HG03575 (cell line): ENCODE measurements around the gene FKBP14.
A peak's percentile ranks its signal among the peaks of the same experiment; 100 is the strongest.

Experiments used
- ATAC-seq: cut with Tn5 transposase; IDR thresholded peaks from one replicate; pipeline ENCODE4 v1.9.1; 2021; ENCODE audit not compliant: unreplicated experiment, insufficient number of reproducible peaks, low FRiP score; ENCODE audit errors: extremely low read depth

The FKBP14 gene, protein sequence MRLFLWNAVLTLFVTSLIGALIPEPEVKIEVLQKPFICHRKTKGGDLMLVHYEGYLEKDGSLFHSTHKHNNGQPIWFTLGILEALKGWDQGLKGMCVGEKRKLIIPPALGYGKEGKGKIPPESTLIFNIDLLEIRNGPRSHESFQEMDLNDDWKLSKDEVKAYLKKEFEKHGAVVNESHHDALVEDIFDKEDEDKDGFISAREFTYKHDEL

DNA sequence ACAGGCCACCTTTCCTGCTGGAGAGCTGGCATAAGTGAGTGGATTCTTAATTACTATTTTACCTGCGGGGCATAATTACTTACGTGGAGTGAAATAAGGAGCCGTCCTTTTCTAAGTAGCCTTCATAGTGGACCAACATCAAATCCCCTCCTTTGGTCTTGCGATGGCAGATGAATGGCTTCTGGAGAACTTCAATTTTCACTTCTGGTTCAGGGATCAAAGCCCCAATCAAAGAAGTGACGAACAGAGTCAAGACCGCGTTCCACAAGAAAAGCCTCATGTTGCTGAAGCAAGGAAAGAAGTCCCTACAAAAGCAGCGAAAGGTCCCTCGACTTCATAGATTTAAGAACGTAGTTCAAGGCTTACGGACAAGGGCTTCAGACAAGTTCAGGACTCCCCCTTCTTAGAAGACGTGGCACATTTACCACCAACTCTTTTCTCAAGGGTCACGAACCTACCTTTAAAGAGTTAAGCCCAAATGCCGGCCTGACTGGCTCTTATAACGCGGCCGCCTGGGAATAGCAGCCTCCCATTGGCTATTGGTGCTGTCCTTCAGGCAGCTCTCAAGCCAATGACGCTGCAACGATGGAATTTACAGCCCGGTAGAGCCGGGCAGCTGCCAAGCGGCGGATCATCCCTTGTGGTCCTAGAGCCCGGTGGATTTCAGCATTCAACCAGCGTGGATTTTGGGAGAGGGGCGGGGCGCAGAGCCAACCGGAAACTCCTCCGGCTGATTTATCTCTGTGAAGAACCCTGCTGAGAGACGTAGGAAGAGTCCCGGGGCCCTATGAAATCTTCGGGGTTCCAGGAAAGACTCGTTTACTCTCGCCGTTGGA is at the start of gene FKBP14:
TSS of gene FKBP14 (minus strand) at position 474 of the 836 bp plus-strand sequence. CDS start at position 280, 194 bp downstream.
- ATAC-seq, result peak; percentile 55

DNA sequence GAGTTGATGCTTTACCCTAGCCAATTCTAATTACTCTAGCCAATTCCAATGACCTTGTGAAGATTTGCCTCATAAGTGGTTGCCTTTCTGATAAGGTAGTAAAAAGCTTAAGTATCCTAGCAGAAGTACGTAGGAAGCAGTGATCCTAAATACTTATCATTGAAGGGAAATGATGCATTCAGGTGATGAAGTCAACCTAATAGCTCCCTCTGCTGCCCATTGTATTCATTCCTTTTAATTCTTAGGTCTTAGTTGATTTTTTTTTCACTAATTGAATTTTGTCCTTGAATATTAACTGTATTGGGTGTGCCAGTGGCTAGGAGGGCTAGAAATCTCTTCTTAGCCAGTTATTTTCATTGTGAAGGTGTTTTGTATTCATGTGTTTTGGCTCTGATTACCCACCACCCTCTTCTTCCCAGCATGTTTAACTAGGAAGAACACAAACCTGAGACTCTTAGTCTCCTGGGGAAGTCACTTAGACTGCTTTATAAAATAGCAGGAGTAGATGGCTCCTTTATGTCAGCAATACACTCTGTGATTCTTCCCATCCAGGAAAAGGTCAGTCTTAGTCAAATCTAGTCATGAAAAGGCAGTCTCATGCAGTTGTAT is 48.0 kb upstream of the FKBP14 start:
- no peak for ATAC-seq

DNA sequence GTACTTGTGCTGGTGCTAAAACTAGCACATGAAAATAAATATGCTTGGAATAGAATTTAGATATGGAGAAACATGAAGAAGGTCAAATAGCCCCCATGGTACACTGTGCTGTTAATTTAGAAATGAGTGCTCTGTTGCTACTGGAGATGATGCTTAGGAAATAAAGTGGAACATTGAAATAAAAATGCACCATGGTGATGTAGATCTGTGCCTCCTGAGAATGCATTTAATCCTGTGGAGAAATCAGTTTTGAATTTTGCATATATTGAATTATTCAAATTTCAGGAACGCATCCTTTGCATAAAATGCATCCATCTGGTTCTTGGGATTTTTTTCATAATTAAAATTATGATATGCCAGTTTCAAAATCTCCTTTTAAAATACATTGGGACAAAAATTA is 46.2 kb upstream of the FKBP14 start:
- no peak for ATAC-seq

DNA sequence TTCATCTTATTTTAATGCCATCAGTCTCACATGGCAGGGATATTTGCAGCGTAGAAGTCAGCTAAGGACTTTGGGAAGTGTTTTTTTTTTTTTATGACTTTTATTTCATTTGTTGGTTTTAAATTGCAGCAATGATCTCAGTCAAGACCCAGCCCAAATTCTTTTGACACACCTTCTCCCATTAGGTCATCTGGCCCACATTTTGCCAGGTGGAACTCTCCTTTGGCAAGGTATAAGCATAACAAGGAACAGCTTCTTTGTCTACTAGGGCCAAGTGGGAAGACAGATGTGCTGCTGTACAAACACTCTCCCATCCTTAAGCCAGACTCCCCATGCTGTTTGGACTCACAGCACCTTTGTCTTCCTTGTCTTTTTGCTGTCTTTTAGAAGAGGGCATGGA is 43.5 kb upstream of the FKBP14 start:
- ATAC-seq, result no peak

DNA sequence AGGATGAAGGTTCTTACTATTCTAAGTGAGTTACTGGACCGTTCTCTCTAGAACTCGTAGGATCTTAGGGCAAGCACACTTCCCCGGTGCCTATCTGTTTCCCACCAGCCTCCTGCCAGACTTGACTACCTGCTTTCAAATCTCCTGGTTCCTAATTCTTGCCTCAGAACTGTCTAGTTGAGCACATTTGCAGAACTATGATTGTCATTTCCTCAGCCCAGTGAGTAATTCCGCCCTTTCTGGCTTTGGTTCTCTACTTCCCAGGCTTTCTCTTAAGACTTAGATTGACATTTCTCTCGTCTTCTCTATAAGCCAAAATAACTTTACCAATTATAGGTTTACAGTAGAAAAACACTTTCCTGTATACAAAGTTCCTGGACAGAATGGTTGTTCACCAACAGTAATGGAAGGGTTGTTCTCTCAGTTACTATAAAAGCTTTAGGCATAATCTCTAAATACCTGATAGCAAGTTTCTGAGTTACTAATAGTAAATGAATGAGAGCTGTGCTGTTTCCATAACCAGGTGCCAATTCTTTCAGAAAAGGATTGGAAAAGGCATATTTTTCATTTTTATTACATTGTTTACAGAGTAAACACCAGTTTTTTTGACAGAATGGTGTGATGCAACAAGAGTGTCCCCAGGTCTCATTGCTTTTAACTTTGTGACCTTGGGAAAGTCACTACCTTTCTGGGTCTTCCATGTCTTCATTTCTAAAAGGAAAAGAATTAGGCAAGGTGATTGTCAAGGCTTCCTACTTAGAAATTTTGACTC is 42.8 kb upstream of the FKBP14 start:
- ATAC-seq, result no peak

DNA sequence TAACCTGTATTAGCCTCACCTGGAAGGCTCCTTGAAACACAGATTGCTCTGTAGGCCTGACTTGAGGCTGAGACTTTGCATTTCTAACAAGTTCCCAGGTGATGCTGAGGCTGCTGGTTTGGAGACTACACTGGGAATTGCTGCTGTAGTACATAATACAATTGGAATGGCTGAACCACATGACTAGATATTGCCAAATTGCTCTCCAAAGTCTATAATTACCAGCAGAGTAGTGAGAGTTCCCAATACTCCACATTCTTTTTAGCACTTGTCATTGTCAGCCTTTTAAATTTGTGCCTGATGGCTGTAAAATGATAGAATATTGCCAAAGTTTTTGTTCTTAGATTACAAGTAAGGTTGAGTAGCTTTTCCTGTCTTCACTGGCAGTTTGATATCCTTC is 41.6 kb upstream of the FKBP14 start:
- ATAC-seq, result no peak

DNA sequence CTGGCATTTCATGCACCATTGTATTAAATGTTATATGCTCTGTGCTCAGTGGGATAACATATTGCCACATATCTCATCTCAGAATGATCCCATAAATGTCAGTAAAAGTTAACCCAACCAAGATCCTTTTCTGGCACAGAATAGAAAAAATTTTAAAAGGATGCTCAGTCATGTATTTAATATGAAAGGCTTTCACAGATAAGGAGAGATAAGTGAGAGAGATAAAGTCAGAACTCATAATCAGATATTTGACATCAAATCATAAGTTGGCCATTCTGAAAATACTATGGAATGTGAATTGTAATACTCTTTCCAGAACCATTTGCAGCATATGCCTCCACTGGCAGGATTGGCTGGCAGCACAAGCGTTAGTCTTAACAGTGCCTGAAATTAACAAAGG is 40.2 kb upstream of the FKBP14 start:
- ATAC-seq, result no peak

DNA sequence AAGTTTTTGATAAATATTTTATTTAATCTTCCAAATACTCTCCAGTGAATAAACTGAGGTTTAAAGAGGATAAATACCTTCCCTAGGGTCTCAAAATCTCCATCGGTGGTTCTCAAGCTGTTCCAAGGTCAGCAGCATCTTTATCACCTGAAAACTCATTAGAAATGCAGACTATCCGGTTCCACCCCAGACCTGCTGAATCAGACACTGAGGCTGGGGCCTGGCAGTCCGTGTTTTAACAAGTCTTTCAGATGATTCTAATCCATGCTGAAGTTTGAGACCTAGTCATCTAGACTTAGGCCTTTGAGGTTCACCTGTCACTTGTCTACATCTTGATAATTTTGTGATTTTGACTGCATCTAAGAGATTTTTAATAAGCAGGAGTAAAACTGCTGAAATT is 39.2 kb upstream of the FKBP14 start:
- no peak for ATAC-seq

DNA sequence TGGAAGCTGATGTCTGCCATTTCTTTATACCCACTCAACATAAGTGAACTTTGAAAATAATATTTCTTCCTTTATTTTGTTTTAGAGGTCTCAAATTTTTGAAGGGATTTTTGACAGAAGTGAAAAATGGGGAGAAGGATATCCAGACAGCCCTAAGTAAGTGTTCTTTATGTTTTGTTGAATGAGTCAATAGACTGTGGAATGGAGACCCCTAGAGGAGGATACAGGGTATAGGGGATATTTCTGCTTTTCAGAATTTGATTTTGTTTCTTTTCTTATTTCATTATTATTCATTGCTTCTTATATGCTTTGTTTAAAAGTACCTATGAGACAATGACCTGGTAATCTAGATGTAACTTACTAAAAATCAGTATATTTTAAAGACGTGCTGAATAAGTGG is 36.1 kb upstream of the FKBP14 start:
- no peak for ATAC-seq

DNA sequence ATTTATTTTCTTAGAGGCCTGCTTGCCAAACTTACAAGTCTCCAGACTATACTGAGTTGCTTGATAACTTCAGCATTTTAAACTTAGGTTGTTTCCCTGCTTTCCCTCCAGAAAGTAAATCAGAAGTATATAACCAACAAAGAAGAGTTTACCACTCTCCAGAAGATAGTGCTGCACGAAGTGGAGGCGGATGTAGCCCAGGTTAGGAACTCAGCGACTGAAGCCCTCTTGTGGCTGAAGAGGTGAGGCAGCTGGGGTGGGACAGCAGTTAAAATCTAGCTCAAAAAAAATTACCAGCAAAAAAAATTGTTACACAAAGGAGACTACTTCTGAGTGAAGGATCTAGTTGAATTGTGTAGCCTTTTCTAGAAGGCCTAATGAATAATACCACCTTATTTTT is 35.3 kb upstream of the FKBP14 start:
- ATAC-seq, result peak; percentile 69

DNA sequence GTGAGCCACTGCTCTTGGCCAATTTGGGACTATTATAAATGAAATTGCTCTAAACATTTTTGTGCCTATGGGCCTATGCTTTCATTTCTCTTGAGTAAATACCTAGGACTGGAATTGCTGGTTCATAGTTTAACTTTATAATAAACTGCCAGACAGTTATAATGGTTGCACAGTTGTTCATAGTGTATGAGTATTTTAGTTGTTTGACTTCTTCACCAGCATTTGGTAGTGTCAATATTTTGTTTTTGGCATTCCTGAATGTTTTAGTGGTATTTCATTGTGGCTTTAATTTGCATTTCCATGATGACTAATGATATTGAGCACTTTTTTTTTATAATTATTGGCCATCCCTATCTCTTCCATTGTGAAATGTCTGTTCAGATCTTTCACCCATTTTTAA is 31.2 kb upstream of the FKBP14 start:
- no peak for ATAC-seq

DNA sequence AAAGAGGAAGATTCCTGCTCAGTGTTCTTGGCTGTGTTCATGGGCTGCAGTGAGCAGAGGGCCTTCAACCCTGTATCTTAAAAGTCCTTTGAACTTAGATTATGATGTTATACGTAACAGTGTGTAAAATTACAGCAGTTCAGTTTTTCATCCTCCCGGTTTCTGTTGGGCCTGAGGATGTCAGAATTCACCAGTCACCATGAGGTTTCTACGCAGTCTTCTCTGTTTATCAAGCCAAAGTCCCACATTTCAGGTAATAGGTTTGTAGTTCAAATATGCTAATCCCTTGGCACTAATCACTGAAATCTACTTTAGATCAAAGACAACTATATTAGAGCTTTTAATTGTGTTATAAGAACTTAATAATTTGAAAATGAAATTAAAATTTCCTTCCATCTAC is 26.6 kb upstream of the FKBP14 start:
- no peak for ATAC-seq

DNA sequence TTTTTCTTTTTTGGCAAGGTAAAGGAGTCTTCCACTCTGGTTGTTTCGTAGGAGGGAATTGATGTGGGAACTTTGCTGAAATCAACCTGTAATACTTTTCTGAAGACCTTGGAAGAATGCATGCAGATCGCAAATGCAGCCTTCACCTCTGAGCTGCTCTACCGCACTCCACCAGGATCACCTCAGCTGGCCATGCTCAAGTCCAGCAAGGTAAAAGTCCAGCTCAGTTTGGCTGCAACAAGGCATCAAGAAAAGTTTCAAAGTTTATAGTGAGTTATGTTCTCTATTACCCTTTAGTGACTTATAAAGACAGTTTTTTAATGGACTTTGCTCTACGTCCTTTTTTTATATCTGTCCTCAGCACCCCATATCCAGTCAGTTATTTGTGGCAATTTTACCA is 22.7 kb upstream of the FKBP14 start:
- no peak for ATAC-seq

DNA sequence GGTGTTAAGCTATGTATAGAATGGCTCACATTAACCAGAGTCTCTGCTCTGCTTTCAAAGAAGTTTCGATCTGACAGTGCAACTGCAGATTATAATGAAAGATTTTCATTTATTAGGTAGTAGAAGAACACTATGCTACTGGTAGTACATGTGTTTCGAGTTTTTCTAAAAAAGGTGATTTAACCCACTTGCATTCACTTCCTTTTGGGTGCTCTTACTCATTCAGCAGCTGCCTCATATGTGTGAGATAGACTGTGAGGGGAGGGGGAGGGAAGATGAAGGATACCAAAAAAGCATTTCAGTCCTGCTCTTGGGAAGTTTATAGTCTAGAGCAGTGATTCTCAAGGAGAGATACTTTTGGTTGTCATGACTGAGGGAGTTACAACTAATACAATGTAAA is 22.1 kb upstream of the FKBP14 start:
- ATAC-seq, result no peak

DNA sequence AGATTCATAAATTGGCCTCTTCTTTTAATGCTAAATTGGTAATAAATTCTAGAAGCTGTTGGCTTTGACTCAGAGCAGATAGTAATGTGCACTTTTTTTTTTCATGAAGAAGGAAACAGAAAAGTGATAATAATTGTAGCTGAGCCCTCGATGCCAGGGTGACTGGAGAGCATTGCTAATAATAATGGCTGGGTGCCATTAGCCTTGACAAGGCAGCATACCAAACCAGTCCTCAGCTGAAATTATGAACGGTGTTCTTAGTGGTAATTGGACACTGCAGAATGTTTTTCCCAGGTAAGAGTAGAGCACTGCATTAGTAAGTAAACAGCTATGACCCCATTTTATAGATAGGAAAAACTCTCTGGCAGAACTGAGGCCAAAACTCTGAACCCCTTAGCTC is 20.6 kb upstream of the FKBP14 start:
- ATAC-seq, result no peak

DNA sequence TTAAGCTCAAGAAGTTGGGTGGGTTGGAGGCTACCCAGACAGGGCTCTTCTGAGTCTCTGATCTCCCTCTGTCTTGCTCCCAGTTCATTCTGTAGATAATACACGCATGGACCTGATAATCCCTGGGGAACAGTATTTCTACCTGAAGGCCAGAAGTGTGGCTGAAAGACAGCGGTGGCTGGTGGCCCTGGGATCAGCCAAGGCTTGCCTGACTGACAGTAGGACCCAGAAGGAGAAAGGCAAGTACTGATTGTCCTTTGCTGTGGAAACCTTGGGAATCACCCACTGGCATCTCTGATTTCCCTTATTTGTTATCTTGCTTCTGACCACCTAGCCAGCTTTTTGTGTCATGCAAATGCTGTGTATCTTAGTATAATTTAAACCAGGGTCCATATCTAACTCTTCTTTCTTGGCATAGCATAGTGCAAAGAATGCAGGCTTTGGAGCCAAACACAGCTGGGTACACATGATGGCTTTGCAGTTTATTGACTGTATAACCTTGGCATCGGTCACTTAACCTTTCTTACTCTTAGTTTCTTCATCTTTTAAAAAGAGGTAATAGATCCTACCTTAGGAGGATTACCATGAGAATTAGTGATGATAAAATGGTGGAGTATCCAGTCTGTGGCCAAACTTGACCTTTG is 19.7 kb upstream of the FKBP14 start:
- ATAC-seq, result no peak

DNA sequence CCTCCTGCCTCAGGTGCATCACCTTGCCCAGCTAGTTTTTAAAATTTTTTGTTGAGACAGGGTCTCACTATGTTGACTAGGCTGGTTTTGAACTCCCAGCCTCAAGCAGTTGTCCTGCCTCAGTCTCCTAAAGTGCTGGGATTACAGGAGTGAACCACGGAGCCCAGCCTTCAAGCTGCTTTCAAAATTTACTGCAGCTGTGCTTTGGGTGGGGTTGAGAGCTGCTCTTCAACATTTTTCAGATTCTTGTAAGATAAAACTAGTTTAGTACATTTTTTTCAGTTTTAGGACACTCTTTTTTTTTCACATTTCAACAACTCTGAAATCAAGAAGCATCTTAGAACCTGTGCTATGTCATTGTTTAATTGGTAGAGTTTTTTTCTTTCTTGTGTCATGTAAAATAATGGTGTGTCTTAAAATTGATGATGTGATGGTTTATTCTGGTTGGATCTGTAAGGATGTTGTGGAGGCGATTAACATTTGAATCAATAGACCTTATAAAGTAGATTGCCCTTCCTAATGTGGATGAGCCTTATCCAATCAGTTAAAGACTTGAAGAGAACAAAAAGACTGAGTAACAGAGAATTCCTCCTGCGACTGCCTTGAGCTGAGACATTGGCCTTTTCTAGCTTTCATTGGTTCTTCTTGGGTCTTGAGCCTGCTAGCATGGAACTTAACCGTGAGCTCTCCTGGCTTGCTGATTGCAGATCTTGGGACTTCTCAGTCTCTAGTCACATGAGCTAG is 15.2 kb upstream of the FKBP14 start:
- no peak for ATAC-seq

DNA sequence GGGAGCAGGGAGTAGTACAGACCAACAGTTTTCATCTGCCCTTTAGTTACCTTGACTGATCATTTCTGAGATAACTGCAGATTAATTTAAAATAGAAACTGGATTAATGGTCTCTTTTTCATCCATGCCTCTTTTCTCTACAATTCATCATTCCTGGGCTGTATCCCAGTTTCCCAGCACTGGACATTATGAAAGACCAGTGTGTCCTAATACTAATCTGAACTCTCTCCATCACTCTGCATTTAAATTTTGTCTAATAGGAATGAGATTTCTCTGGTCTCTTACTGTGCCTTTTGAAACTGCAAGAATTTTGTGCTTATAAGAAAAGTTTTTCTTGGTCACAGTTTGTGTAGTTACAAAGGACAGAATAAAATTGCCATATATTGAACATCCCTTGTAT is 14.4 kb upstream of the FKBP14 start:
- no peak for ATAC-seq
